Inferior parietal cortex (tissue), 1 donor: ENCODE data around the gene PLBD1.

Experiments
- DNase-seq: peaks from one replicate; pipeline ENCODE4 v3.0.0-alpha.2; 2016; ENCODE audit errors: extremely low spot score

Gene PLBD1

DNA sequence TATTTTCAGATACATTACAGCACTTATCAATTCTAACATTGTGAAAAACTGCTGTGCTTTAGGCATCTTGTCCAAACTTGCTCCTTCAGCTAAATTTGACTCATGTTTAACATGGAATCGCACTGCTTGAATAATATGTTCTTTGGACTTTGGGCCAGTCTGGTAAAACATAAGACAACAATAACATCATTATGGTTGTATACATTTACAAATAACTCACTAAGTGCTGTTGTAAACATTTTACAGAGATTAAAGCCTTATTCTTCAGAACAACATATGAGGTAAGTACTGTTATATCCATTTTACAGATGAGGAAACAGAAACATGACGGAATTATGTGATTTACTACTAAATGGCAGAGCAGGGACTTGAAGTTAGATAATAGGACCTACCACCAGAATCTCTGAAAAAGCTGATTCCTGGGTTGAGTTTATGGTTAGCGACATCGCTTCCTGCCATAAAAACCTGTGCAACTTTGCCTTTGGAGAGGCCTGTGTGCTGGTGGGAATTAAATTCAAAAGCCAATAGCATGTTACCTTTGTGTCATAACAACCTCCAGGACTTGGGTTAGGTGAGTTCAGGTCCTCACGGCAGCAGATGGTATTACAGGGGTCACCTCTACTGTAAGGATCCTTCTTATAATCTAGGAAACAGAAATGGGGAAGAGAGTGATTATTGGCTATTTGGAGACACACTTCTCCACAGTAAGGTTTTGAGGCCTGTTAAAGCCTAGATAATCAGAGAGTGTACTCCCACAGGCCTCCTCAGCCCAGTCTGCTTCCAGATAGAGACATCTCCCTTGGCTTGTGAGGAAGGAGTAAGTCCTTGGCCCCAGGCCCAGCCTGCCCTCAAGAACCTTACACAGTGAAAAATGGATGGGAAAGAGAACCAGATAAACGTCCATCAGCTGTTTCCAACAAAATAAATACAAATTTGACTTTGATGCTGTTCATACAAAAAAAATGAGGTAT, 61.8 kb downstream of the PLBD1 start:
- DNase-seq, result no peak

DNA sequence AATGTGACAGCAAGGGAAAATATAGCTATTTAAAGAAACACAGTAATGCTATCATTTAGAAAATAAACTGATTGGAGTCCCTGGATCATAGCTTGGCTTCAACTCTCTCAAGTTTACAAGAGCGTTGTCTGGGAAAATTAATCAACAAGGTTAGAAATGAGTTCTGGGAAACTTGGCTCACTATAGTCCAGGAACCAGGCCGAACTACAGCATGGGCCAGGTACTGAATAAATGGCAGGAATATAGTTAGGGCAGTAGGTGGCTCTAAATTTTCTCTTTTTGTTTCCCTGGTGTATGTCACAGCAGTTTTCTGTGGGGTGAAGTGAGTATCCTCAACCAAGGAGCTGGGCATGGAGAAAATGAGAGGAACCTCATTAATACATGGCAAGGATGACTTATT, 72.4 kb downstream of the PLBD1 start:
- DNase-seq, result no peak

DNA sequence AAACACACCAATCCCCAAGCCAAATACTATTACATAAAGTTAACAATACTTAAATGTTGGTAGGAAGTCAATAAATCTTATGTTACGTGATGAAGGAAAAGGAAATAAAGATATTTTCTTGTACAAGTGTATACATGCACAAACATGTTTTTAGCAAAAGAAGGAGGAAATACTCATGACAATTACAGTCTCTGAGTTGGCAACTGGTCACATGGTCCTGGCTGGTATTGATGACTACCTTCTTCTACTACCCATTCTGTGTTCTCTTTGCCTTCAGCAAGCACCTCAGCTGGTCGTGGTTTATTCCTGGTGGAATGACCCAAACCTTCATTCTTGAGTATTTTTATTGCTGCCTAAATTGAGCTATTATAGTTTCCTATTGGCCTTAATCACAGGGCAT, 84.8 kb downstream of the PLBD1 start:
- no peak for DNase-seq

- DNase-seq, result no peak
These were observed 85.3 kb downstream of the PLBD1 start for GRCh38 chr12:14482361-14482760.

GRCh38 chr12:14481201-14481600, 86.5 kb downstream of the PLBD1 start:
- no peak for DNase-seq

- no peak for DNase-seq
These were observed 88.7 kb downstream of the PLBD1 start for GRCh38 chr12:14479004-14479403.

- no peak for DNase-seq
These were observed 93.9 kb downstream of the PLBD1 start for GRCh38 chr12:14473707-14474287.

DNA sequence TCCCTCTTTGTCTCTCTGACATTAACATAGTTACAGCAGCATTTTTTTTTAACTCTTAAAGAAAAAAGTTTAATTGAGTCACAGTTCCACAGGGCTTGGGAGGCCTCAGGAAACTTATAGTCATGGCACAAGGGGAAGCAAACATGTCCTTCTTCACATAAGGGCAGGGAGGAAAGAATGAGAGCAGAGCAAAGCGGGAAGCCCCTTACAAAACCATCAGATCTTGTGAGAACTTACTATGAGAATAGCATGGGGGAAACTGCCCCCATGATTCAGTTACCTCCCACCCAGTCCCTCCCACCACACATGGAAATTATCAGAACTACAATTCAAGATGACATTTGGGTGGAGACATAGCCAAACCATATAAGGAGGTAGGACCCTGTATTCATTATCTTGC, 96.2 kb downstream of the PLBD1 start:
- DNase-seq, result no peak

GRCh38 chr12:14460212-14460841, 107.4 kb downstream of the PLBD1 start:
- no peak for DNase-seq

DNA sequence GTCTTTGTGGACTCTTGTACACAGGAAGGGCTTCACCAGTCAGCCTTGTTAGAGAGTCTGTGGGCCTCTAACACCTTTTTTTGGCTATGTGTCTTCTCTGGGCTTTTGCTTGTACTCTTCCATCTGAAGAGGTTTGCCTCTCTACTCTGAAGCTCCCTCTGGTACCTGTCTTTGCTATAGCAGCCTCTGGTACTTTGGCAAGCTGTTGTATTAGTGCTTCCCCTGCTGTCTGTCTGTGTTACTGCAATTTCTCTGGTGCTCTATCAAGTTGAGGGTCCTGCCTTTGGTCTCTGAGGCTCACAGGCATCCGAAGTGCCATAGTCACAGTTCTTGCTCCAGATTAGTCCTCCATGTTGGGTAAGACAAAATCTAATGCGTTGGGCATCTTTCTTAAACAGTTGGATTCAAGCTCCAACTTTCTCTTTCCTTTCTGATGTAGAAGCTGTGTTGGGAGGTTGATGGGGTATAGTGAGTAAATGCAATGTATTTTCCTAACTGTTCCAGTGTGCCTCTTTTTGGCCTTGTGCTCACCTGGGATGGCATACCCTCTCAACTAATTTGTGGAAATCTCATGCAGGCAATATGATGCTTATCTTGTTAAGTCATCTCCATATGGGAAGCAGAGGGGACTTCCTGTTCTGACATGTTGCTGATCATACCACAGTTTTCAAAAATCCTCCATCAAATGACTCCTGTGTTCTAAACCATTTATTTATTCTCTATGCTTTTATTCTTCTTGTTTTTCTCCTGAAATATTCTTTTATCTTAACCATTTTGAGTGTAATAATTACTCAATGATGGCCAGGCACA, 113.4 kb downstream of the PLBD1 start:
- no peak for DNase-seq
